LNCAP (cell line): ENCODE results near the gene S1PR3.

ENCODE experiments used
- TF ChIP-seq, protein P1 (sequence below): fragments of 450-650 bp; IDR thresholded peaks from 2 replicates; pipeline ENCODE4 v1.5.1; 2017; ENCODE audit warnings: mild to moderate bottlenecking

Gene S1PR3

DNA sequence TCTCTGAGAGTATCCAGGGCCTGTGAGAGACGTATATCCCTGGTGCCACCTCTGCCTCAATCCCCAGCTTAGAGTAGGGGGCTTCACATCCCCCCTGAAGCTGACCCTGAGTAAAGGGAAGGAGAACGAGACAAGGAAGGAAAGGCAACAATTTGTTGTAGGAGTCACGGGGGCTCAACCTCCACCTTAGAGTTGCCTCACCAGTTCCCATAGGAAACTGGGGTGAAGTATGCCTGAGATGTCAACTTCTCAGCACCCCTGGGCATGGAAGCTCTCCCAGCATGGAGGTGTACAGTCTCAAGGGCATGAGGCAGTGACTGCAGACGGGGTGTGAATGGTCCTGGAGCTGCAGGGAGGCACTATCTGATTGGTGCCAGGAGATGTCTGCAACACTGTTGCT, 53.6 kb downstream of the S1PR3 start:
- TF ChIP-seq, protein P1, sequence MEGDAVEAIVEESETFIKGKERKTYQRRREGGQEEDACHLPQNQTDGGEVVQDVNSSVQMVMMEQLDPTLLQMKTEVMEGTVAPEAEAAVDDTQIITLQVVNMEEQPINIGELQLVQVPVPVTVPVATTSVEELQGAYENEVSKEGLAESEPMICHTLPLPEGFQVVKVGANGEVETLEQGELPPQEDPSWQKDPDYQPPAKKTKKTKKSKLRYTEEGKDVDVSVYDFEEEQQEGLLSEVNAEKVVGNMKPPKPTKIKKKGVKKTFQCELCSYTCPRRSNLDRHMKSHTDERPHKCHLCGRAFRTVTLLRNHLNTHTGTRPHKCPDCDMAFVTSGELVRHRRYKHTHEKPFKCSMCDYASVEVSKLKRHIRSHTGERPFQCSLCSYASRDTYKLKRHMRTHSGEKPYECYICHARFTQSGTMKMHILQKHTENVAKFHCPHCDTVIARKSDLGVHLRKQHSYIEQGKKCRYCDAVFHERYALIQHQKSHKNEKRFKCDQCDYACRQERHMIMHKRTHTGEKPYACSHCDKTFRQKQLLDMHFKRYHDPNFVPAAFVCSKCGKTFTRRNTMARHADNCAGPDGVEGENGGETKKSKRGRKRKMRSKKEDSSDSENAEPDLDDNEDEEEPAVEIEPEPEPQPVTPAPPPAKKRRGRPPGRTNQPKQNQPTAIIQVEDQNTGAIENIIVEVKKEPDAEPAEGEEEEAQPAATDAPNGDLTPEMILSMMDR, result no peak

DNA sequence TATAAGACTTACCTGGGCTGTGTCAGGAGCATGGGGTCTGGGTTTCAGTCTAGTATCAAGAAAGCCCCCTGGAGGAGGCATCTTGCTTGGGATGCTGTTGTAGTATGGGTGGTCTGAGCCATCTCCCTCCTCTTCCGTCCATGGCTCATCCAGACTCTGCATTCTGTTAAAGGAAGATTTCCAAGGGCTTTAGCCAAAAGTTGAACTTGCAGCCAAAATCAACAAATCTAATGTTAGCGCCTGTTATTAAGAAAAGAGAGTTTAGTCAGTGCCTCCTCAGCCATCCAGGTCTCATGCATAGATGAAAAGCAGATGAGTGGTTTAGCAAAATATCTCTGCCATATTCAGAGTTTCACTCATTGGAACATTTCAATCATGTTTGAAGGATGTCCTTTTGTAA, 55.6 kb downstream of the S1PR3 start:
- TF ChIP-seq, protein P1, result no peak

DNA sequence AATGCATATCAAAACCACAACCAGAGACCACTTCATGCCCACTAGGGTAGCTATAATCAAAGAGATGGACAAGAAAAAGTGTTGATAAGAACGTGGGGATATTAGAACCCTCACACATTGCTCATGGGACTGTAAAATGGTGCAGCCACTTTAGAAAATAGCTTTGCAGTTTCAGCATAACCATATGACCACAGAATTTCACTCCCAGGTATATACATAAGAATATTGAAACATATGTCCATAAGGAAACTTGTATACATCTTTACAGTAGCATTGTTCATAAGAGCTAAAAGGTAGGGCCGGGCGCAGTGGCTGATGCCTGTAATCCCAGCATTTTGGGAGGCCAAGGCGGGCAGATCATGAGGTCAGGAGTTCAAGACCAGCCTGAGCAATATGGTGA, 56.4 kb downstream of the S1PR3 start:
- TF ChIP-seq, protein P1, result no peak

DNA sequence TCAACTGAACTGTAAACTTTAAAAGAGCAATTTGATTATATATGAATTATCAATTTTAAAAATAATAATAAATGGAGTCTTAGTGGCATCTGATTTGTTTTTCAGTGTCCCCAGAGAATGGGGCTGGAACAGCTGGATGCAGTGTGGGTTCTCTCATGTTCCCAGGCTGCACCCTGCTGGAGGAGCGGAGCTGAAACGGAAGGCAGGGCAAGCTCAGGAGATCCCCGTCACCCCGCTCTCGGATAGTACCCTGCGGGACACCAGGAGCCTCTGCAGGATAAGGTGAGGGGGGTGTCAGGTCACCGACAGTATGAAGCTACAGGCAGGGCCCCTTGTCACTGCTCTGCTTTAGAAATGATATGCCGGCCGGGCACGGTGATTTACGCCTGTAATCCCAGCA, 57.3 kb downstream of the S1PR3 start:
- TF ChIP-seq, protein P1, result no peak

DNA sequence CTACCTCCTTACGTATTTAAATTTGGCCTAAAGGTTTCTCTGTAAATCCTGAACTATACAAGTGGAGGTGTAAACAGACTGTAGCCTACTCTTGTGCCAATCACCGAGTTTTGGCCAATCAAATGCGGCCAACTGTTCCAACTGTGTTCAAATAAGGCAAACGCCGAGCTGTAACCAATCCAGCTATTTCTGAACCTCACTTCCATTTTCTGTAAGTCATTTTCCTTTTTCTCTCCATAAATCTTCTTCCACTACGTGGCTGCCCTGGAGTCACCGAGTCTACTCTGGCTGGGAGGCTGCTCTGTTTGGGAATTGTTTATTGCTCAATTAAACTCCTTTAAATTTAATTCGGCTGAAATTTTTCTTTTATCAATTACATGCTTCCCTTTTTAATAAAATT, 58.4 kb downstream of the S1PR3 start:
- TF ChIP-seq, protein P1, result no peak

DNA sequence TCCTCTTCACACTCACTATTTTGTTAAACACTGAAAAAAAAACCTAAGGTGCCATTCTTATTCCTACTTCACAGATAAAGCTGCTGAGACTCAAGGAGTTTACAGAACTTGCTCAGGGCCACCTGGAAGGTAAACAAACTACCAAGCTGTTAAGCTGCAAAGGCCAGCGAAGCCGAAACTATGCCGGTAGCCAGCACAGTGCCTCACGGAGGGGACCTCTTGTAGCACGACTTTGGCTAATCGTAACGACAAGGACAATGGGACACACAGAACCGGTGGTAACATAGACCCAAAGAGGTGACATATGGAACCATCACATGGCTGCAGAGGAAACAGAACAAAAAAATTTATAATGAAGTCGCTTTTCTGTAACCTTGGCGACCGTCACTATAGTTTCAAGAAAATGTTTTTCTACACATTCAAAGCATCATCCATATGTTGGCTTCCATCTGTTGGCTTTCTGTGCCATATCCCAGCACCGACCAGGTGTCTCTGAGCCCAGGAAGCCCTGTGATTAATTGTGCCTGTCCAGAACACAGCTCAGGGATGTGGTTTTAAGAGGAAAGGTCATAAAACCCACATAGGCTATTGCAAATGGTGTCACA, 60.3 kb downstream of the S1PR3 start:
- TF ChIP-seq, protein P1, result no peak

DNA sequence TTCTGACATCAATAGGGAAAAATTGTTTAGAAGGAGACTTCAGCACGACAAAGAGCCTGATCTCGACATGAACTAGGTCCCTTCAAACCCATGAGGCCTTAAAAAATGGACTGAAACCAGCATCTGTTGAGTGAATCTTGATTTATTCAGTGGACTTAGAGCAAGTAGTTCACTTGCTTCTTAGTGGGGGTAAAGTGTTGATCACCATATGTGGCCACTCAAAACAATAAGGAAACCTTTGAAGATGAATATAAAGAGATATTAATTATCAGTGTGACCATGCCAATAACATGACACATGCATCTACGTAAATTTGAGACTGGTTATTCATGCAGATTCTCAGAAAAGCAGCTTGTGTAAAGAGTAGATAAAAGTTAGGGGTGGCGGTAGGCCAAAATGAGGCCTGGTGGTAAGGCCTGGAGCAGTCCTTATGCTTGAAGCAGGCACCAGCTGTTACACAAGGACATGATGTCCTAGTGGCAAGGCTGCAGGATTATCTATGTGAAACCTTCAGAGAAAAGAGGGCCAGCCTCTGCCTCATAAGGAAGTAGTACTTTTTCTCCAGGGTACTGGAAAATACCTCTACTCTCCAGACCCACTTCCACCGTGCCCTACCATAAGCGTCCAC, 61.3 kb downstream of the S1PR3 start:
- TF ChIP-seq, protein P1, result no peak
